ENCODE results near the gene RPS15.

The RPS15 gene

GRCh38 chr19:1438035-1438932 lies at the start of gene RPS15:
Gene RPS15, plus strand, starts transcription at chr19:1438396. Its CDS starts 30 bp downstream, at chr19:1438426.
- DNase-seq = peak; percentile 96

- DNase-seq = no peak
Observed at GRCh38 chr19:1388637-1389026, 49.6 kb upstream of the RPS15 start.

GRCh38 chr19:1389033-1389940 lies 48.9 kb upstream of the RPS15 start:
- DNase-seq = no peak

GRCh38 chr19:1390890-1391423 lies 47.2 kb upstream of the RPS15 start:
- DNase-seq = no peak

- DNase-seq = no peak
Observed at GRCh38 chr19:1392407-1392806, 45.8 kb upstream of the RPS15 start.

GRCh38 chr19:1392939-1393530 lies 45.2 kb upstream of the RPS15 start:
- no peak for DNase-seq

- no peak for DNase-seq
Observed at GRCh38 chr19:1393841-1394240, 44.4 kb upstream of the RPS15 start.

GRCh38 chr19:1394252-1395193 lies 43.7 kb upstream of the RPS15 start:
- no peak for DNase-seq

- no peak for DNase-seq
Observed at GRCh38 chr19:1395194-1396018, 42.8 kb upstream of the RPS15 start.

- no peak for DNase-seq
Observed at GRCh38 chr19:1396019-1396767, 42.0 kb upstream of the RPS15 start.

GRCh38 chr19:1396768-1397679 lies 41.2 kb upstream of the RPS15 start:
- no peak for DNase-seq

- no peak for DNase-seq
Observed at GRCh38 chr19:1397838-1398237, 40.4 kb upstream of the RPS15 start.

- DNase-seq = no peak
Observed at GRCh38 chr19:1399079-1399478, 39.1 kb upstream of the RPS15 start.

- no peak for DNase-seq
Observed at GRCh38 chr19:1399745-1400144, 38.5 kb upstream of the RPS15 start.

- no peak for DNase-seq
Observed at GRCh38 chr19:1400281-1401137, 37.7 kb upstream of the RPS15 start.

- DNase-seq = peak; percentile 62
Observed at GRCh38 chr19:1401138-1401888, 36.9 kb upstream of the RPS15 start, which contains the start of gene GAMT. Gene GAMT, minus strand, starts transcription at chr19:1401542. Its CDS starts 66 bp downstream, at chr19:1401476.

- DNase-seq = no peak
Observed at GRCh38 chr19:1401889-1402217, 36.3 kb upstream of the RPS15 start.

Data from CD4-positive, alpha-beta T cell treated with Interleukin-10 for 1 hour (primary cell).